ENCODE results near the gene SORCS2.

SORCS2 gene

DNA sequence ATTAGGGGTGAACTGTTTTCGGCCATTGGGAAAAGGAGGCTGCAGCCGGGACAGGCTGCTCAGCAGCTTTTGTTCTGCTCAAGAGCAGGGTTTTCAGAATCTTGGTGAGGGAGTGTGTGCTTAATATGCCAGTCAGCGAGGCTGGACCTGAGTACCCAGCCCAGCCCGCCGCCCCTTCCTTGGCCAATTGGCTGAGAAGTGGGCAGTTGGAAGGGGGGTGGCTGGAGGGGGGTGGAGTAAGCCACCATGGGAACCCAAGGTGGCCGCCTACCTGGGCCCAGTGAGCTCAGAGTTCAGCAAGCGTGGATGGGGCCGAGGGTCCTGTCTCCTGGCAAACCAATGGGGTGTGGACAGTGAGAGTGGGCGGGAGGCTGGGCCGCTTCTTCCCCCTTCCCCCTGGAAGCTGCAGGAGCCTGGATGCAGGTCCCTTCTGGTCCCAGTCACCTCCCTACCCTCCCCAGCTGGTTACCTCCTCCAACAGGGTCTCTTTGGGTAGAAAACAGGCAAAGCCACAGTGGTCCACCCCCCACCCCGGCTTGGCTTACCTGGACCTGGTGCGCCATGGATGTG, 52.5 kb downstream of the SORCS2 start:
- H3K4me3 ChIP-seq (replicated peaks in 1 of 2; ENCODE audit: low read depth in 2 of 2, low read length in 2 of 2) = no peak overlapping the region
- TF ChIP-seq, protein P1, sequence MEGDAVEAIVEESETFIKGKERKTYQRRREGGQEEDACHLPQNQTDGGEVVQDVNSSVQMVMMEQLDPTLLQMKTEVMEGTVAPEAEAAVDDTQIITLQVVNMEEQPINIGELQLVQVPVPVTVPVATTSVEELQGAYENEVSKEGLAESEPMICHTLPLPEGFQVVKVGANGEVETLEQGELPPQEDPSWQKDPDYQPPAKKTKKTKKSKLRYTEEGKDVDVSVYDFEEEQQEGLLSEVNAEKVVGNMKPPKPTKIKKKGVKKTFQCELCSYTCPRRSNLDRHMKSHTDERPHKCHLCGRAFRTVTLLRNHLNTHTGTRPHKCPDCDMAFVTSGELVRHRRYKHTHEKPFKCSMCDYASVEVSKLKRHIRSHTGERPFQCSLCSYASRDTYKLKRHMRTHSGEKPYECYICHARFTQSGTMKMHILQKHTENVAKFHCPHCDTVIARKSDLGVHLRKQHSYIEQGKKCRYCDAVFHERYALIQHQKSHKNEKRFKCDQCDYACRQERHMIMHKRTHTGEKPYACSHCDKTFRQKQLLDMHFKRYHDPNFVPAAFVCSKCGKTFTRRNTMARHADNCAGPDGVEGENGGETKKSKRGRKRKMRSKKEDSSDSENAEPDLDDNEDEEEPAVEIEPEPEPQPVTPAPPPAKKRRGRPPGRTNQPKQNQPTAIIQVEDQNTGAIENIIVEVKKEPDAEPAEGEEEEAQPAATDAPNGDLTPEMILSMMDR (IDR thresholded peaks at IDR 0.05; ENCODE audit: low read depth, low read length) = no peak

DNA sequence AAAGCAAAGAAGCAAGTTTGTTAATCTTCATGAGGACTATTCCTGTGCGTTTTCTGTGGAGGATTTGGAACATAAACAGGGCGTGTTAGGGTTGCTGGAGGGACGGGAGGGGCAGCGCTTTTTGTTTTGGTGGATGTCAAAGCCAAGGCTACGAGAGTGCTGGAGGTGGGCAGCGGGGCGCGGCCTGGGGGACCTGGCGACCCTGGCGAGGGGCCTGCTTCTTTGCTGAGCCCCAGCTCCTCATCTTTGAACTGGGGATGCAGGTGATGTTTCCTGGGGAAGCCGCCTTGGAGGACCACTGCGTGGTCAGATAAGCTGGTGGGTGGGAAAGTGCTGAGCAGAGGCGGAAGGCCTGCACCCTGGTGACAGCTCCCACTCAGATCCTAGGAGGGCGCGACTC, 55.2 kb downstream of the SORCS2 start:
- H3K4me3 ChIP-seq (replicated peaks in 1 of 2; ENCODE audit: low read depth in 2 of 2, low read length in 2 of 2) = no peak overlapping the region
- TF ChIP-seq, protein P1 (IDR thresholded peaks at IDR 0.05; ENCODE audit: low read depth, low read length) = no peak
- no peak for DNase-seq (ENCODE audit: low read depth in 2 of 2)

More for the DNA sequence above, 52.5 kb downstream of the SORCS2 start:
- no peak for DNase-seq (ENCODE audit: low read depth in 2 of 2)

DNA sequence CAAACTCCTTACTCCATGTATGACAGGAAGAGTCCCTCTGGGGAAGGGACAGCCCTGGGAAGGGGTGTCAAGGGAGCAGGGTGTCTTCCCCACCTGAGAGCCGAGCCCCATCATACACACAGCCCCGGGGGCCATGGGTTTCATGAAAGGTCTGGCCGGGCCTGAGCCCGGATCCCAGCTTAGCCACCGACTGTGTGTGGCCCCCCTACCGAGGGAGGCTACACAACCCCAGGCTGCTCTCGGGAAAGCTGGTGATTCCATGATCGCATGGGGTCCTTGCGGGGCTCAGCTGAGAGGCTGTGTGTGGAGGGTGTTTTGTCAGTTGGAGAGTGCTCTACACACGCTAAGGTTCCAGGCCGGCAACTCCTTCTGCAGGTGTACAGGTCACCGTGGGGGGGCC, 55.6 kb downstream of the SORCS2 start:
- DNase-seq (ENCODE audit: low read depth in 2 of 2) = no peak
- H3K4me3 ChIP-seq (replicated peaks in 1 of 2; ENCODE audit: low read depth in 2 of 2, low read length in 2 of 2) = no peak overlapping the region
- TF ChIP-seq, protein P1 (IDR thresholded peaks at IDR 0.05; ENCODE audit: low read depth, low read length) = no peak

DNA sequence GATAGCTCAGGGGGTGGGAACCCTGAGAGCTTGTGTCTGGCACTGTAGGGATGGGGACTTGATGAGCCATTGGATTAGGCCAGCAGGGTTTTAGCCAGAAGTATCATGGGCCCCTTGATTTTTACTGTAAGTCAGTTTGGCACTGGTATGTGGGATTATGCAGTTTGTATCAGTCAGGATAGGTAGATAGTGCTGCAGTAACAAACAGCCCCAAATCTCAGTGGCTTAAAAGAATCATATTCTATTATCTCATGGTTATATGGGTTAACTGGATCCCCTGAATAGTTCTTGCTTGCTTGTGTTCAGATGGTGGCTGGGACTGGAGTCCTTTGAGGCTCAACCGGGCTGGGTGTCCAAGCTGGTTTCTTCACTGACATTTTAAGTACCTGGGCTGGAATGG, 56.5 kb downstream of the SORCS2 start:
- no peak overlapping the region for H3K4me3 ChIP-seq (replicated peaks in 1 of 2; ENCODE audit: low read depth in 2 of 2, low read length in 2 of 2)
- no peak for DNase-seq (ENCODE audit: low read depth in 2 of 2)
- TF ChIP-seq, protein P1 (IDR thresholded peaks at IDR 0.05; ENCODE audit: low read depth, low read length) = no peak

DNA sequence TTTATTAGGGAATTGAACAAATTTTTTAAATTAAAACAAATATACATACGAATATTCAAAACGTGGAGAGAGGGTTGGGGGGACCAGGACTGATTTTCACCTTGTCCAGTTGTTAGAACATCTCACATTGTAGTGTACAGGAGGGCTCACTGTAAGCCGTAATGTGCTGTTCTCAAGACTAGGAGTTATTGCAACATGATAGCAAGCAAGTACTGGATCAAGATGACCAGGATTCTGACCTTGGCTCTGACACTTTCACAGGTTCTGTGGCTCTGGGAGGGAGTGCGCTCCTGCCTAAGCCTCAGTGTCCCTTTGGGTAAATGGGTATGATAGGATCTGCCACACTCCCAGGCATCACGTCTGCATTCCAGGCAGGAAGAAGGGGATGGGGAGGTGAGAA, 59.0 kb downstream of the SORCS2 start:
- no peak overlapping the region for H3K4me3 ChIP-seq (replicated peaks in 1 of 2; ENCODE audit: low read depth in 2 of 2, low read length in 2 of 2)
- no peak for DNase-seq (ENCODE audit: low read depth in 2 of 2)
- TF ChIP-seq, protein P1 (IDR thresholded peaks at IDR 0.05; ENCODE audit: low read depth, low read length) = no peak

DNA sequence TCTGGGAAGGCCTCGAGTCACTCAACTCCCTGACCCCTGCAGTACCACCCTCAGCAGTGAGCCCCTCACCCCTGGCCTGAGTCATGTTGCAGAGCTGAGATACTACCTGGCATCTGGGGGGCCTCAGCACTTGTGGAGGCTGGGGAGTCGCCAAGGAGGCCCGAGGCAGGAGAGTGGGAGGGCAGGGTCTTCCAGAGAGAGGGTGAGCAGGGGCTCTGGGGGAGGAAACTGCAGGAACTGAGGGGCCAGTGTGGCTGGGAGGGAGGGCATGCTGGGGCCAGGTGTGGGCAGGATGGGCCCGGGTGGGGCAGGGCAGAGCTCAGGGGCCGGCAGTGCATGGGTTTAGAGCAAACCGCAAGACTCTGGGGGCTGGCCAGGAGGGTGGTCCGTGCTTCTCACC, 59.7 kb downstream of the SORCS2 start:
- DNase-seq (ENCODE audit: low read depth in 2 of 2) = no peak
- TF ChIP-seq, protein P1 (IDR thresholded peaks at IDR 0.05; ENCODE audit: low read depth, low read length) = no peak
- H3K4me3 ChIP-seq (replicated peaks in 1 of 2; ENCODE audit: low read depth in 2 of 2, low read length in 2 of 2) = no peak overlapping the region
